Prostate gland (tissue), 2 donors: Measurements from ENCODE around the gene CCDC70.

Source experiments
- CTCF ChIP-seq, 4 experiments: fragments of 200-600 bp in 2 of 4; fragments of 450-650 bp in 2 of 4; sonication (generic) in 2 of 4; IDR thresholded peaks; 1 replicate in 3 of 4; 2 replicates in 1 of 4; pipeline ENCODE4 v1.5.1; 2016 to 2019; ENCODE audit warnings: antibody characterized with exemption in 4 of 4, mild to moderate bottlenecking in 2 of 4, moderate library complexity in 2 of 4
- POLR2AphosphoS5 ChIP-seq: sonication (generic); formaldehyde crosslinking; IDR thresholded peaks from one replicate; pipeline ENCODE4 v1.6.1; 2017; ENCODE audit warnings: antibody characterized with exemption

DNA sequence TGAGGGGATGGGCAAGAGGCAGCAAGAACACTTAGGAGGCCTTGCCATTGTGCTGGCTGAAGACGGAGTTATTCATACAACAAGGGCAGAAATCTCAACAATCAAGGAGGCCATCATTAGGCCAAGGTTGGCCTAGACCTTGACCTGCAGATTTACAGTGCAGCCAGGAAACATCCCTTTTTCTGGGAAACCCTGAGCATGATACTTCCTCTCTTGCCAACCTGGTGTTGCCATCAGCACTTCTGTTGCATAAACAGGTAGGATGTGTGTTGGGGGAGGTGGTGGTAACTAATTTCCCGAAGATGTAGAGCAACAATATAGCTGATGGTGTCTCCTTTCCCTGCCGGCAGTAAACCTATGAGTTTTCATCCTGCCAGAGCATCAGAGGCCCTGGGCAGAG lies 24.8 kb upstream of the CCDC70 start:
- no peak for TF ChIP-seq CTCF (IDR thresholded peaks at IDR 0.05)
- TF ChIP-seq POLR2AphosphoS5: no peak
